NOMO-1 (cell line): ENCODE results near the gene TTC8.
"Not testable (repeated sequence)": the region's sequence is repeated elsewhere in the genome, so short reads cannot be mapped to it uniquely, and the experiment has no call there.

Experiments used
- DNase-seq, 2 experiments: peaks; one replicate each; lab custom pipeline; 2025; ENCODE audit not compliant: unreplicated experiment in 2 of 2; lab: John Stamatoyannopoulos, UW

Gene TTC8

DNA sequence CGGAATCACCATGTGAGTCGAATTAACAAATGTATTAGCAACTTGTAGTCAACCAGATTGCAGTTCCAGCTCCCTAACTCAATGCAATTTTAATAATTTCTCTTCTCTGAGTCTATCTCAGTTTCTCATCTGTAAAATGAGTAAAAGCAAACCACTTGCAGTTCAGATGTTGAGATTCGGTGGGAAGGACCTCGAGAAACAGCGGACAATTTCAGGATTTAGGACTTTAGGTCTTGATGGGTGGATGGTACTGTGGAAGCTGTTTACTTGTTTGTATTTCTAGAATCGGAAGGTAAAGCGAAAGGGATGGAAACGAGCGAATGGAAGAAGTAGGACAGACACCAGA is 510 bp upstream of the TTC8 start:
- DNase-seq, result no peak

DNA sequence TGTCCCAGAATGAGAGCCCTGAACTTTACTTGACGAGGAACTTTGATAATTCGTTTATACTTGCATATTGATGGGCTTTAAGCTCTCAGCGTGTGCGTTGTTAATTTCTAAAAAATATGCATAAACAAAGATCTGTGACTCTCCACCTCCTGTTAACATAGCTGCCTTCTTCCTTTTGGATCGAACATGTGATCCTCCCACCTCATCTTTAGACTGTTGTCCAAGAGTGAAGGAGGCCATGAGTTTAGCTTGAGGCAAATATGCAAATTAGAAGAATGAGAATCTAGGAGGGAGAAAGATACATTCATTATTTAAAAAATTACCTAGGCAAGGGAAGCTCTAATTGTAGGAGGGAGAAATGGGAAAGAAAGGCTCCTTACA is 617 bp downstream of the TTC8 start:
- DNase-seq, result no peak

GRCh38 chr14:88825503-88825902 is 1.1 kb downstream of the TTC8 start:
- DNase-seq, result no peak

GRCh38 chr14:88829188-88829587 is 4.7 kb downstream of the TTC8 start:
- DNase-seq, result peak in 1 of 2 experiments; percentile 58

GRCh38 chr14:88829685-88830302 is 5.3 kb downstream of the TTC8 start:
- DNase-seq, result peak in 1 of 2 experiments; percentile 14

GRCh38 chr14:88831284-88831683 is 6.8 kb downstream of the TTC8 start:
- no peak for DNase-seq

- DNase-seq, result no peak
Measured at GRCh38 chr14:88834883-88835431, 10.5 kb downstream of the TTC8 start.

DNA sequence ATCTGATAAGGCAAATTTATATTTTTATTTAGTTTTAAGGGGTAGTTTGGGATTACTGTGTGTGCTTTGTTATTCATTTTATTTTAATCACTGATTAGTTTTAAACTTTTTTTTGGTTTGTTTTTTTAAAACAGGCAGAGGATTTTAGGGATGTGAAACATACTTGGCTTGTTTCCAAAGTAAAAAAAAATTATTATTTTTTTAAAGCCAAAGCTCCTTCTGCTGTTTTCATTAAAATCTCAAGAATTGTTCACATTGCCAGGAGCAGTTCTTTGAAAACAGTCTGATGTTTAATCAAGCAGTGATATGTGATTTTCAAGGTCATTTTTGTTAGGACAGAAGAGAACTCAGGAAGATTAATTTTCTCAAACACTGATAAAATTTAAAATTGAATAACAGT is 11.2 kb downstream of the TTC8 start:
- no peak for DNase-seq

- DNase-seq, result no peak
Measured at GRCh38 chr14:88837495-88837894, 13.0 kb downstream of the TTC8 start.

GRCh38 chr14:88838015-88838414 is 13.6 kb downstream of the TTC8 start:
- no peak for DNase-seq

DNA sequence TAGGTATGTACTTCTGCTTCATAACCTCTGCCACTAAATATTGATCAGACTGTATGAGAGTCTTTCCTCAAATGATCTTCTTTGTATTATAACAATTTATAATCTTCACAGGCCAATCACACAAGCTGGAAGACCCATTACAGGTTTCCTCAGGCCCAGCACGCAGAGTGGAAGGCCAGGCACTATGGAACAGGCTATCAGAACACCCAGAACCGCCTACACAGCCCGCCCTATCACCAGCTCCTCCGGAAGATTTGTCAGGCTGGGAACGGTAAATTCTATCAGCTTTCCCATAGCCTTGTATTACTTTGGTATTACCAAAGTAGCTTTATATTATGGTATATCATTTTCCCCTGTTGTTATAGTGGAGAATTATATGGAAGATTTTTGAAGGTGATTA is 16.5 kb downstream of the TTC8 start:
- no peak for DNase-seq

DNA sequence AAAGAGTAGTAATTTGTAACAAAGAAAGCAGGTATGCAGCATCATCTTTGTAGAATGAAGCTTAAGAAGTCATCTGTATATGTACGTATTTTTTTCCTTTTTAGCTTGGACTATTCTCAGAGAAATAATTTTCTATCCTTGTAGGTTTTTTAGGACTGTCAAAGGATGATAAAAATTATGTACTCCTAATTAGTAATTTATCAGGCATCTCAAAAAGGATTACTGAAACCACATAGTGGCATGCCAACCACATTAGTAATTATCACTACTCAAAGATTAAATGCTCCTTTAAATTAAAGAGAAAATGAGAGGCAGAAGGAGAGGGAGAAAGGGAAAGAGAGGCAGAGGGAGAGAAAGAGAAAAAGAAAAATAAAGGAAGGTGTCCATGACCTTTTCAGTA is 17.3 kb downstream of the TTC8 start:
- no peak for DNase-seq

- no peak for DNase-seq
Measured at GRCh38 chr14:88842414-88842813, 18.0 kb downstream of the TTC8 start.

DNA sequence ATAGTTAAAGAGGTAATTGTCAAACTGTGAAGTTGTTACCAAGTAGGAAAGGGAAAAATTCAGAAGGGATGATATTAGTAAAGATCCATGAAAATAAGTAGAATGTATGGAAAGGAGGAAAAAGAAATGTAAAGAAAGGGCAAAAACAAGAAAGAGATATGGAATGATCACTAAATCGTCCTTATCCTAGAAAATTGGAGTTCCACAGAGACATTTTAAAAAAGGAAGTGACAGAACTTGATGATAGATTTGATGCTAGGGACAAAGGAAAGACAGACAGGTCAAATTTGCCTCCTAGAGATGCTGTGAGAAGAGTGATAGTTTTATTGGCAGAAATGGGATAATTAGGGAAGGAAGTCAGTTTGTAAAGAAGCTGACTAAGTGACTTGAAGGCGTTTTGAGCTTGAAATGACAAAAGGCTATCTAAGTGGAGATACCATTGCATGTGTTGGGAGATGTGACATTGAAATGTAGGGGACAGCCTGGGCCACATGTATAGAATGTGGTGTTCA is 20.6 kb downstream of the TTC8 start:
- no peak for DNase-seq

DNA sequence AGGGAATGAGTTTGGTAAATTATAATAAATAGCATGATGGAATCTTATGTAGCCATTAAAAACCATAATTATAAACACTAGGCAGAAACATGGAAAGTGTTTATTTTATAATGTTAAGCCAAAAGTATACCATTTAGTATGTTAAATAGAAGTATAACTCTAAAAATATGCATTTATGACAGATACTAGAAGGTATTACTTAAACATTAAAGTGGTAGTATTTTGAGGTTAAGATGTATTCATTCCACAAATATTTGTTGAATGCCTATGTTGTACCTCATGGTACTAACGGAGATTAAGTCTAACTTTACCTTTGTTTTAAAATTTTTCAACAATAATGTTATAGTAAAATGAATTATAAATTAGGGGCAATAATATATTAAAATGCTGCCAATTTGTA is 24.1 kb downstream of the TTC8 start:
- DNase-seq, result no peak

DNA sequence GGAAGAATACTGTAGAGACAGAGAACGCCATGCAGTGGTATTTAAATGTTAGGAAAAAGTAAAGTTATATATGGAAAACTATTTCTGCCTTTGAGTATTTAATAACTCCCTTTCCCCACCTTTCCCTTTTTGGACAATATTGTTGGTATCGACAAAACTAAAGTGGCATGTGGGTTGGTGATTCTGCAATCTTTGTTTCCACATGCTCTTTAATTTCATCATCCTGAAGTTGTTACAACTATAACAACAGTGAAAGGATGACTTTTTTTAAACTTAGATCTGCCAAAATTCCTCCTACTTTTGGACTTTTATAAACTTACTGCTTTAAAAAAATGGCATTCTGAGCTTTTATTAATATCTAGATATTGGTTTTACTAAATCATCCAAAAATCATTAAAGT is 25.3 kb downstream of the TTC8 start:
- peak in 1 of 2 experiments; percentile 16 for DNase-seq

DNA sequence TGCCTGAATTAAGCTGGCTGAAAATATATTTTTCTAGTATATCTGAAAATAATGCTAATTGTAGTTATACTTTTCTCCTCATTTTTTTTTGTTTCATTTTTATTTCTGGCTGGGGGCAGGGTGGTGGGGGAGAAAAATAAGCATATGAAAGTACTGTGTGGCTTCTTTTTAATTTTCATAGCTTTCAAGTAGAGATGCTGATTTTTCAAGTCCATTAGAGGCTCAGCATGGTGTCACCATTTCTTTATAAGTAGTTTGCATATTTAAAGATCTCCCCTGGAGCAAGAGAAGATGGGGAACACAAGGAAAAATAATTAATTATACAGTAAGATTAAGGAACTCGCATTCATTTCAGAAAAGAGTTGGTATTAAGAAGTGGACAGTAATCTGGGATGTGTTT is 27.1 kb downstream of the TTC8 start:
- DNase-seq, result no peak

- DNase-seq, result no peak
Measured at GRCh38 chr14:88852632-88853031, 28.2 kb downstream of the TTC8 start.

GRCh38 chr14:88853129-88853528 is 28.7 kb downstream of the TTC8 start:
- no peak for DNase-seq

DNA sequence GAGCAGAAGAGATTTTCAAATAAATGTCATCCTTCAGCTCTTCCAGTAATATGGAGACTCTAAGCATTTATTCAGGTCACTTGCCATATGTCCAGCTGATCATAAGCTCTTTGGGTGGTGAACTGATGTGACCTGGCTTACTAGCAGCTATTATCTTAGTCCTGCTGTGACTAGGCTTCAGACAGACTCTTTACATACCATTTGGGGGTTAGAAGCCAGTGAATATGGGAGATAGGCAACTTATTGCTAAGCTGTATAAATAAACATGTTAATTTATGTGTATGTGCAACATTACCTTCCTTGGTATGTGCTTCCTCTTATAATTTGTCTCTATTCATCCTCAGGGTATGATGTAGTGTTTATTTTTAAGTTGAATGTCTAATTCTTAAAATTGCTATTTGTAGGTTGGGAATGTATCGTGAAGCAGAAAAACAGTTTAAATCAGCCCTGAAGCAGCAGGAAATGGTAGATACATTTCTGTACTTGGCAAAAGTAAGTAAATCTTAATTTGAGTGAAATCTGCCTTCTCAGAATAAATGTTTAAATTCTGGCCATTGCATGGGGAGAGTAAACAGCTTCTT is 32.4 kb downstream of the TTC8 start:
- DNase-seq, result no peak

DNA sequence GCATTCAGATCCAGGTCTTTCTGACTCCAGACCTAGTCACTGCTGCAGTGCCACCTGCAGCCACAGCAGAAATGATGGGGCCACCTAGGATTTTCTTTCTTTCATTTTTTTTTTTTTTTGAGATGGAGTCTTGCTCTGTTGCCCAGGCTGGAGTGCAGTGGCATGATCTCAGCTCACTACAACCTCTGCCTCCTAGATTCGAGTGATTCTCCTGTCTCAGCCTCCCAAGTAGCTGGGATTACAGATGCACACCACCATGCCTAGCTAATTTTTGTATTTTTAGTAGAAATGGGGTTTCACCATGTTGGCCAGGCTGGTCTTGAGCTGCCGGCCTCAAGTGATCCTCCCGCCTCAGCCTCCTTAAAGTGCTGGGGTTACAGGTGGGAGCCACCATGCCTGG is 33.4 kb downstream of the TTC8 start:
- DNase-seq, result not testable (repeated sequence)

- DNase-seq, result not testable (repeated sequence)
Measured at GRCh38 chr14:88859118-88859517, 34.7 kb downstream of the TTC8 start.

DNA sequence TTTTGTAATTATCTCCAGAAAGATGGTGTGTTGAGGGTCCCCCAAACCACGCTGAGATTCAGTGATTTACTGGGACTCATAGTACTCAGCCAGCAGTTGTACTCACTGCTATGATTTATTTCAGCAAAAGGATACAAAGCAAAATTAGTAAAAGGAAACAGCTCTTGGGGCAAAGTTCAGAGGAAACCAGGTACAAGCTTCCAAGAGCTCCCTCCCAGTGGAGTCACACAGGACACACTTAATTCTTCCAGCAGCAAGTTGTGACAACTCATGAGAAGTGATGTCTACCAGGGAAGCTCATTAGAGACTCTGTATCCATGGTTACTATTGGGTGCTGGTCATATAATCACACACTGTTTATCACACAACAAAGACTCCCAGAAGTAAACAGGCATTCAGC is 38.7 kb downstream of the TTC8 start:
- no peak for DNase-seq
